ENCODE measurements around the gene PRSS12.

Gene PRSS12

DNA sequence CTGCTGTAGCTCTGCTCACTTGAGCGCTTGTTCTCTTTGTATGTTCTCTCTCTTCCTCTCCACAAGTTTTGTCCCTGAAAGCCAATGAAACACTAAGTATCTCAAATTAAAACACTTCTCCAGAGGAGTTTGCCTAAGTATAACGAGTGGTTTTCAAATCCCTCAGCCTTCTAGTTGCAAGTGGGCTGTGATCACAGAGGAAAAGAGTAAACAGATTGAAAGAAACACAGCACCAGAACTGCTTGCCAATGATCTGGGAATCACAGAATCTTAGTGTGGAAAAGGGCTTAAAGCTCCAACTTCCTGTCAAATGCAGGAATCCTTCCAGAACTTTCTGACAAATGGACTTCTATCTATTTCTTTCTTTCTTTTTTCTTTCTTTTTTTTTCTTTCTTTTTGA lies 4.8 kb upstream of the PRSS12 start:
- Histone ChIP-seq H3K4me3 (ENCODE audit: low read length in 2 of 2) (no peak overlapping the region), H3K9me3 (ENCODE audit: control insufficient read depth in 2 of 2, low read length in 2 of 2) (no peaks in the 10 kb centered on the region), H3K27ac (ENCODE audit: low read depth in 2 of 2, low read length in 2 of 2) (no peak overlapping the region), H3K36me3 (ENCODE audit: control insufficient read depth in 2 of 2, insufficient read depth in 2 of 2, low read length in 2 of 2) (no peaks in the 10 kb centered on the region), H3K27me3 (ENCODE audit: control insufficient read depth in 2 of 2, insufficient read depth in 2 of 2, low read length in 2 of 2) (peaks cover 2 to 6% of the 10 kb centered on the region in 2 donors), H3K9ac (ENCODE audit: low read depth in 1 of 2, low read length in 2 of 2) (no peak overlapping the region), H3K4me1 (ENCODE audit: control insufficient read depth in 2 of 2, insufficient read depth in 2 of 2, low read length in 2 of 2) (peaks cover 0 to 7% of the 10 kb centered on the region in 2 donors)

DNA sequence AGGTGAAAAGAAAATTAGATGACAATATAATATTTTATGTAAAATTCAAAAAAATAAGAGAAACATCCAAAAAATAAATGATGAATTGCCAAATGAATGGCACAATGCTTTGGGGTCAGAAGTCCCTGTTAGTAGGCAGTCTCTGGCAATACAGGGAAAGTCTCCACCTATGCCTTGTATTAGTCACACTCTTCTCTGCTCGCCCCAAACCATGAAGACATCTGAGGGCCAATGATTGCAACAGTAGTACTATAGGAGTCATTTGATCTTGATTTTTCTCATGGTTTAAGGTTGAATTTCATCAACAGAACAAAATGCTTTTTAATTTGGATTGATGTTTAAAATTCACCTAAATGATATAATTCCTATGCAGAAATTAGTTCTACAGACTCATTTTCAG lies 3.9 kb upstream of the PRSS12 start:
- peaks cover 2 to 6% of the 10 kb centered on the region in 2 donors for H3K27me3 ChIP-seq (ENCODE audit: control insufficient read depth in 2 of 2, insufficient read depth in 2 of 2, low read length in 2 of 2)
- H3K9ac ChIP-seq (ENCODE audit: low read depth in 1 of 2, low read length in 2 of 2) = no peak overlapping the region
- H3K27ac ChIP-seq (ENCODE audit: low read depth in 2 of 2, low read length in 2 of 2) = no peak overlapping the region
- H3K4me1 ChIP-seq (ENCODE audit: control insufficient read depth in 2 of 2, insufficient read depth in 2 of 2, low read length in 2 of 2) = peaks cover 0 to 7% of the 10 kb centered on the region in 2 donors
- H3K4me3 ChIP-seq (ENCODE audit: low read length in 2 of 2) = no peak overlapping the region
- no peaks in the 10 kb centered on the region for H3K9me3 ChIP-seq (ENCODE audit: control insufficient read depth in 2 of 2, low read length in 2 of 2)
- no peaks in the 10 kb centered on the region for H3K36me3 ChIP-seq (ENCODE audit: control insufficient read depth in 2 of 2, insufficient read depth in 2 of 2, low read length in 2 of 2)

DNA sequence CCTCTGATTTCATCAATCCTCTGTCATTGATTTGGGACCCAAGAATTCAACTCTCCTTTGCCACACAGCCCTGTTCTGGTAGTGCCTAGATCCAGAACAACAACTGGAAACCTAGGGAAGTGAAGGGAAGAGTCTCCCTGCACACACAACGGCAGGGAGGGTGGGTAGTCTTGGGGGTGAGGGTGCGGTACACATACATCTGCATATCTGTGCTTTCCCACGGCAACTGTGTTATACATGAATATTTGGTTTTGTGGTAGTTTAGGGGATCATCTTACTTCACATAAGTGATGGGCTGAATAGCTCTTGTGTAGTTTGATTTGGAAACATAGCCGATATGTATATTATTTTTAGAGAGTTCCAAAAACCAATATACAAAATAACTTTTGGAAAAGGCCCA lies 3.3 kb upstream of the PRSS12 start:
- Histone ChIP-seq H3K9ac (ENCODE audit: low read depth in 1 of 2, low read length in 2 of 2) (no peak overlapping the region), H3K27me3 (ENCODE audit: control insufficient read depth in 2 of 2, insufficient read depth in 2 of 2, low read length in 2 of 2) (peaks cover 2 to 6% of the 10 kb centered on the region in 2 donors), H3K36me3 (ENCODE audit: control insufficient read depth in 2 of 2, insufficient read depth in 2 of 2, low read length in 2 of 2) (no peaks in the 10 kb centered on the region), H3K4me1 (ENCODE audit: control insufficient read depth in 2 of 2, insufficient read depth in 2 of 2, low read length in 2 of 2) (peaks cover 0 to 7% of the 10 kb centered on the region in 2 donors), H3K4me3 (ENCODE audit: low read length in 2 of 2) (no peak overlapping the region), H3K9me3 (ENCODE audit: control insufficient read depth in 2 of 2, low read length in 2 of 2) (no peaks in the 10 kb centered on the region), H3K27ac (ENCODE audit: low read depth in 2 of 2, low read length in 2 of 2) (no peak overlapping the region)

DNA sequence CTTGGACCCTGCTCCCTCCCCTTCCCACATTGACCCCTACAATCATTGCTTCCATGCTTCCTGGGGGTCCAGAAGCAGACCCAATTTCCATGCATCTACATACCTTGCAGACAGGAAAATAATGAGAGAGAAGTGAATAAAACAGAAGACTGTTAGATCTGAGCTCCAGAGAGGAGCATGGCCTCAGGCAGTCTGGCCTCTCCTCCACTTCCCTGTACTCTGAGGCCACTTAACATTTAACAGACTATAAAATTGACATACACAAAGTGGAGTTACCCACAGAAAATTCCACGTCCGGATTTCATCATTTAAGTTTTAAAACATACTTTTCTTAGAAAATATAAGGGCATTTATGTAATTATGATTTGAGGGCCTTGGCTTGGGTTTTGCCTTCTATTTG lies 2.1 kb upstream of the PRSS12 start:
- H3K9me3 ChIP-seq (ENCODE audit: control insufficient read depth in 2 of 2, low read length in 2 of 2) = no peaks in the 10 kb centered on the region
- H3K27ac ChIP-seq (ENCODE audit: low read depth in 2 of 2, low read length in 2 of 2) = no peak overlapping the region
- H3K36me3 ChIP-seq (ENCODE audit: control insufficient read depth in 2 of 2, insufficient read depth in 2 of 2, low read length in 2 of 2) = no peaks in the 10 kb centered on the region
- H3K4me3 ChIP-seq (ENCODE audit: low read length in 2 of 2) = no peak overlapping the region
- peaks cover 0 to 10% of the 10 kb centered on the region in 2 donors for H3K4me1 ChIP-seq (ENCODE audit: control insufficient read depth in 2 of 2, insufficient read depth in 2 of 2, low read length in 2 of 2)
- H3K9ac ChIP-seq (ENCODE audit: low read depth in 1 of 2, low read length in 2 of 2) = no peak overlapping the region
- peaks cover 2 to 6% of the 10 kb centered on the region in 2 donors for H3K27me3 ChIP-seq (ENCODE audit: control insufficient read depth in 2 of 2, insufficient read depth in 2 of 2, low read length in 2 of 2)

DNA sequence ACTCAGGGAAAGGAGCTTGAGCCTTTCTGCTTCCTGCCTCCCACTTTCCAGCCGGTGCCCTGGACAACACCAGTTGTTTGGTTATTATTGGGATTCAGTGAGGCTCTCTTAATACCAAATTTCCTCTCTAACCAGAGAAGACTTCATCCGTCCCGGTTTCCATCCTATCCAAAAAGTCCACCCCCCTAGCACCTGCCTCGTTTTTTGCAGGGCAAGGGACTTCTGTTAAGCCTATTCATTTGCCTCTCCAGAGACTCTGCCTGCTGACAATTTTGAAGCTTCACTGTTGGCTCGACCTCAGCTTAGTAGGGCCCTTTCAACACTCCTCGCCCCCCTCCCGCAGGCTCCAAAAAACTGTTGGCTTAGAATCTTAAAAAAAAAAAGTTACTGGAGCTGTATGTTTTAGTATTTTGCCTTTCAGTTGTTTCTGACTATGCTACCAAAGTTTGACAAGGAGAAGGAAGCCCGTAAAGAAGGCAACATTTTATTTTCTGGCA lies 779 bp upstream of the PRSS12 start:
- H3K4me3 ChIP-seq (ENCODE audit: low read length in 2 of 2) = peak overlapping the region in 1 of 2 donors; percentile 66
- no peaks in the 10 kb centered on the region for H3K9me3 ChIP-seq (ENCODE audit: control insufficient read depth in 2 of 2, low read length in 2 of 2)
- no peak overlapping the region for H3K9ac ChIP-seq (ENCODE audit: low read depth in 1 of 2, low read length in 2 of 2)

DNA sequence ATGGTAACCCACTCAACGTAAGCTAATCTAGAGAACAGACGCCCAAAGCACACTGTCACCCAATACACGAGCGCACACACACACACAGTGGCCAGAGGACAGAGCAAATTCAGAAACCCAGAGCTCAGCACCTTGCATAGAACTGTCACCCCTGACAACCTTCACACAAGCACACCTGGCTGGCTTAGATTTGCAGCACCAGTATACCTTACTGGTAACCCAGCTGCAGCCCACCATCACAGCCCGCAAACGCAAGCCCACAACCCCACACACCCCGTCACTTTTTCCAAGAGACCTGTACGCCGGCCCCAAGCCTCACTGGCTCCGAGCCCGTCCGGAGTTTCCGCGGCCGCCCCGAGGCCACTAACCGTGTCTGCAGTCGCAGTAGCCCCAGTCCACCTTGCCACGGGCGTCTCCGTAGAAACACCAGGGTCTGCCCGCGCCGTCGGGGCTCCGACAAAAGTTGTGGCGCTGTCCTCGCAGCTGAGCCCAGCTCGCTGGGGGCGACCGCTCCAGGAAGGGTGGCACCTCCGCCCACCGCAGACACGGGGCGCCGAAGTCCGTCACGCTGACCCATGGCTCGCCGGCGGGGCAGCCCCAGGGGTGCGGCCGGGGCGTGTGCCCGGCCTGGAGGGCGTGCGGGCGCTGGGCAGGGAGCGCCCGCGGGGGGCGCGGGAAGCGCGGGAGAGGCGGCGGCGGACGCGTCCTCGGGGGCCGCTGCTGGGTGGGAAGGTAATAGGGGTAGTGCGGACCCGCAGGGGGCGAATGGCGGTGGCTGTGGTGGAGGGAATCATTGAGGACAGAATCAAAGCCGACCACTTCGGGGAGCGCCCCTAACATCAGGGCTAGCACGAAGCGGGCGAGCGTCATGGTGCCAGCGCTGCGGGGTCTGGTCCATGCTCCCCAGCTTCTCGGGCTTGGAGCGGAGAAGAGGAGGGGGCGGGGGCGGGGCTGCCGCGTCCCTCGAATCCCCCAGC lies 664 bp downstream of the PRSS12 start:
- H3K9ac ChIP-seq (ENCODE audit: low read depth in 1 of 2, low read length in 2 of 2) = peak overlapping the region; percentile 44 to 81
- H3K9me3 ChIP-seq (ENCODE audit: control insufficient read depth in 2 of 2, low read length in 2 of 2) = no peaks in the 10 kb centered on the region
- peaks cover under 1 to 6% of the 10 kb centered on the region in 2 donors for H3K27me3 ChIP-seq (ENCODE audit: control insufficient read depth in 2 of 2, insufficient read depth in 2 of 2, low read length in 2 of 2)
- H3K4me3 ChIP-seq (ENCODE audit: low read length in 2 of 2) = peak overlapping the region; percentile 66 to 70
- no peaks in the 10 kb centered on the region for H3K36me3 ChIP-seq (ENCODE audit: control insufficient read depth in 2 of 2, insufficient read depth in 2 of 2, low read length in 2 of 2)
- peak overlapping the region; percentile 84 to 88 for H3K27ac ChIP-seq (ENCODE audit: low read depth in 2 of 2, low read length in 2 of 2)
- H3K4me1 ChIP-seq (ENCODE audit: control insufficient read depth in 2 of 2, insufficient read depth in 2 of 2, low read length in 2 of 2) = peaks cover 0 to 20% of the 10 kb centered on the region in 2 donors

More for the DNA sequence above, 779 bp upstream of the PRSS12 start:
- Histone ChIP-seq H3K36me3 (ENCODE audit: control insufficient read depth in 2 of 2, insufficient read depth in 2 of 2, low read length in 2 of 2) (no peaks in the 10 kb centered on the region), H3K27me3 (ENCODE audit: control insufficient read depth in 2 of 2, insufficient read depth in 2 of 2, low read length in 2 of 2) (peaks cover 2 to 6% of the 10 kb centered on the region in 2 donors), H3K4me1 (ENCODE audit: control insufficient read depth in 2 of 2, insufficient read depth in 2 of 2, low read length in 2 of 2) (peaks cover 0 to 11% of the 10 kb centered on the region in 2 donors), H3K27ac (ENCODE audit: low read depth in 2 of 2, low read length in 2 of 2) (no peak overlapping the region)

DNA sequence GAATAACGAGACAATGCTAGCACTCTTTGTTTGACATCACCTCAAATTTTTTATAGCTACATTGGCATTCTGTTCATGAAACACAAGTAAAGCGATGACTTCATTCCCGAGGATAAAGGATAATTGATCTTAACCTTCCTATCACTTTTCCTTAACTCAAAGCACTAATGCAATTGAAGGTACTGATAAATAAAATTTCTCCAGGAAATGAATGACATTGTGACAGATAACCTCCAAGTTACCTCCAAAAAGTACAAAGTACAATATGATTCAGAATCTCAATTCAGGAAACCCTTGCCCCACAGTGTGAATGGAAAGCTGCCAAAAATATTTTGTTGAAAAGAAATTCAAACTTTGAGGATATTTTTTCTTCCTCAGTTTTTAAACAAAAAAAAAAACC lies 1.8 kb downstream of the PRSS12 start:
- Histone ChIP-seq H3K4me1 (ENCODE audit: control insufficient read depth in 2 of 2, insufficient read depth in 2 of 2, low read length in 2 of 2) (peaks cover 0 to 25% of the 10 kb centered on the region in 2 donors), H3K27ac (ENCODE audit: low read depth in 2 of 2, low read length in 2 of 2) (peak overlapping the region; percentile 84 to 88), H3K27me3 (ENCODE audit: control insufficient read depth in 2 of 2, insufficient read depth in 2 of 2, low read length in 2 of 2) (peaks cover 0 to 6% of the 10 kb centered on the region in 2 donors), H3K9ac (ENCODE audit: low read depth in 1 of 2, low read length in 2 of 2) (no peak overlapping the region), H3K4me3 (ENCODE audit: low read length in 2 of 2) (peak overlapping the region in 1 of 2 donors; percentile 70), H3K9me3 (ENCODE audit: control insufficient read depth in 2 of 2, low read length in 2 of 2) (no peaks in the 10 kb centered on the region), H3K36me3 (ENCODE audit: control insufficient read depth in 2 of 2, insufficient read depth in 2 of 2, low read length in 2 of 2) (no peaks in the 10 kb centered on the region)

DNA sequence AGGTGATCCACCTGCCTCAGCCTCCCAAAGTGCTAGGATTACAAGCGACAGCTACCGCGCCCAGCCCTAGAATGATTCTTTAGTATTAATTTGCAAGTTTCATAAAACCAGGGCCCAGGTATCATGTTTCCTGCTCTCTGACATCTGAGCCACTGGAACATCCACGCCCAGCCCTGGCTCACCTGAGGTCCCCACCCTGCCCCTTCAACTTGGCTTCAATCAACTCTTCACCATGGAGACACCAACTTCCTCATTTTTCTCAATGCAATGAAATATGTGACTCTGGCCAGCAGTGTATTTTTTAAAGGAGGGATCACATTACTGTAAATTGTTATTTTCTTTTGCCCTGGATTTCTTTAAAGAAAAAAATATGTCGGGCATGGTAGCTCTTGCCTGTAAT lies 3.9 kb downstream of the PRSS12 start:
- H3K9me3 ChIP-seq (ENCODE audit: control insufficient read depth in 2 of 2, low read length in 2 of 2) = no peaks in the 10 kb centered on the region
- H3K4me1 ChIP-seq (ENCODE audit: control insufficient read depth in 2 of 2, insufficient read depth in 2 of 2, low read length in 2 of 2) = peaks cover 3 to 35% of the 10 kb centered on the region in 2 donors
- H3K27ac ChIP-seq (ENCODE audit: low read depth in 2 of 2, low read length in 2 of 2) = peak overlapping the region; percentile 58 to 70
- no peak overlapping the region for H3K4me3 ChIP-seq (ENCODE audit: low read length in 2 of 2)
- H3K9ac ChIP-seq (ENCODE audit: low read depth in 1 of 2, low read length in 2 of 2) = no peak overlapping the region
- peaks cover 0 to 6% of the 10 kb centered on the region in 2 donors for H3K27me3 ChIP-seq (ENCODE audit: control insufficient read depth in 2 of 2, insufficient read depth in 2 of 2, low read length in 2 of 2)
- H3K36me3 ChIP-seq (ENCODE audit: control insufficient read depth in 2 of 2, insufficient read depth in 2 of 2, low read length in 2 of 2) = no peaks in the 10 kb centered on the region

DNA sequence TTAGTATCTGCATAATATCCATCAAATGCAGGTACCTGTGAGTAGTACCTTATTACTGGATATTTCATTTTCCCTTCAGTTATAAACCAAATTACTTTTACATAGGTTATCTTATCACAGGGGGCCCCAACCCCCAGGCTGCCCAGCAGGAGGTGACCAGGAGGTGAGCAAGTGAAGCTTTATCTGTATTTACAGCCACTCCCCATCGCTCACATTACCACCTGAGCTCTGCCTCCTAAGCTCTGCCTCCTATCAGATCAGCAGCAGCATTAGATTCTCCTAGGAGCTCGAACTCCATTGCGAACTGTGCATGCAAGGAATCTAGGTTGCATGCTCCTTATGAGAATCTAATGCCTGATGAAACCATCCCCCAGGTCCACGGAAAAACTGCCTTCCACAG lies 6.3 kb downstream of the PRSS12 start:
- Histone ChIP-seq H3K27ac (ENCODE audit: low read depth in 2 of 2, low read length in 2 of 2) (no peak overlapping the region), H3K4me3 (ENCODE audit: low read length in 2 of 2) (no peak overlapping the region)

DNA sequence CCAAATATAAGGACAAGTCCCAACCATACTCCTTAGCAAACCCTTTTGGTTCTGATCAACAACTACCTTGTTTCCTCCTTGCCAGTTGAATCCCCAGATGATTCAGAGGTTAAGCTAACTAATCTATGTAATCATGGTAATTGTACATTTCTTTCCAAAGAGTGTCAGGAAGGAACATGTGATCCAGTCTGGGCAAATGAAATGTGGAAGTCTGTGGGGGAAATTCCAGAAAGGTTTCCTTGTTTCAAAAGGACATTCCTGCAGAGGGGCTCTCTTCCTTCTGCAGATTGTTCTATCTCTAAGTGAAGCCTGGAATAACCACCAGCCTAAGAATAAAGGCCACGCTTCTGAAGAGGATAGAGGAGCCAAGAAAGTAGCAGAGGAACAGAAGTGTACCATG lies 7.0 kb downstream of the PRSS12 start:
- no peak overlapping the region for H3K4me3 ChIP-seq (ENCODE audit: low read length in 2 of 2)
- no peaks in the 10 kb centered on the region for H3K9me3 ChIP-seq (ENCODE audit: control insufficient read depth in 2 of 2, low read length in 2 of 2)
- no peaks in the 10 kb centered on the region for H3K36me3 ChIP-seq (ENCODE audit: control insufficient read depth in 2 of 2, insufficient read depth in 2 of 2, low read length in 2 of 2)
- peaks cover 3 to 28% of the 10 kb centered on the region in 2 donors for H3K4me1 ChIP-seq (ENCODE audit: control insufficient read depth in 2 of 2, insufficient read depth in 2 of 2, low read length in 2 of 2)
- H3K27me3 ChIP-seq (ENCODE audit: control insufficient read depth in 2 of 2, insufficient read depth in 2 of 2, low read length in 2 of 2) = no peaks in the 10 kb centered on the region
- peak overlapping the region in 1 of 2 donors; percentile 2 for H3K9ac ChIP-seq (ENCODE audit: low read depth in 1 of 2, low read length in 2 of 2)
- peak overlapping the region; percentile 33 to 64 for H3K27ac ChIP-seq (ENCODE audit: low read depth in 2 of 2, low read length in 2 of 2)

More for the DNA sequence above, 6.3 kb downstream of the PRSS12 start:
- Histone ChIP-seq H3K9ac (ENCODE audit: low read depth in 1 of 2, low read length in 2 of 2) (no peak overlapping the region), H3K4me1 (ENCODE audit: control insufficient read depth in 2 of 2, insufficient read depth in 2 of 2, low read length in 2 of 2) (peaks cover 3 to 28% of the 10 kb centered on the region in 2 donors), H3K9me3 (ENCODE audit: control insufficient read depth in 2 of 2, low read length in 2 of 2) (no peaks in the 10 kb centered on the region), H3K36me3 (ENCODE audit: control insufficient read depth in 2 of 2, insufficient read depth in 2 of 2, low read length in 2 of 2) (no peaks in the 10 kb centered on the region), H3K27me3 (ENCODE audit: control insufficient read depth in 2 of 2, insufficient read depth in 2 of 2, low read length in 2 of 2) (no peaks in the 10 kb centered on the region)

Data from mucosa of rectum (tissue), 2 donors.